HG02885 (cell line): ENCODE measurements around the gene DYNC2H1.

ENCODE experiments used
- ATAC-seq: cut with Tn5 transposase; IDR thresholded peaks from one replicate; pipeline ENCODE4 v1.9.1; 2021; ENCODE audit warnings: mild to moderate bottlenecking; ENCODE audit not compliant: unreplicated experiment, poor library complexity

DYNC2H1 gene

GRCh38 chr11:103525069-103525468 is 415.8 kb downstream of the DYNC2H1 start:
- ATAC-seq: no peak

- no peak for ATAC-seq
These were observed 418.8 kb downstream of the DYNC2H1 start for GRCh38 chr11:103528046-103528445.

- no peak for ATAC-seq
These were observed 419.4 kb downstream of the DYNC2H1 start for GRCh38 chr11:103528596-103528995.

- ATAC-seq: no peak
These were observed 420.0 kb downstream of the DYNC2H1 start for GRCh38 chr11:103529181-103529684.
